Kidney tubule cell (primary cell): ENCODE results near the gene SLC2A13.

Experiments used
- DNase-seq: peaks from one replicate; pipeline ENCODE4 v3.0.0-alpha.2; 2018; ENCODE audit warnings: low spot score

Gene SLC2A13

GRCh38 chr12:40105515-40106201, at the start of gene SLC2A13:
SLC2A13 (minus strand) TSS chr12:40106081; CDS start chr12:40105808, 273 bp downstream.
- peak; percentile 77 for DNase-seq

GRCh38 chr12:40154381-40154780, 48.5 kb upstream of the SLC2A13 start:
- DNase-seq, result no peak

GRCh38 chr12:40153432-40153831, 47.6 kb upstream of the SLC2A13 start:
- peak; percentile 49 for DNase-seq

GRCh38 chr12:40152783-40153383, 47.0 kb upstream of the SLC2A13 start:
- peak; percentile 61 for DNase-seq

- DNase-seq, result peak; percentile 33
These were observed 43.9 kb upstream of the SLC2A13 start for GRCh38 chr12:40149673-40150260.

- no peak for DNase-seq
These were observed 41.2 kb upstream of the SLC2A13 start for GRCh38 chr12:40146800-40147797.

GRCh38 chr12:40145896-40146295, 40.0 kb upstream of the SLC2A13 start:
- DNase-seq, result no peak

- no peak for DNase-seq
These were observed 38.1 kb upstream of the SLC2A13 start for GRCh38 chr12:40144023-40144422.

GRCh38 chr12:40142001-40142744, 36.3 kb upstream of the SLC2A13 start:
- DNase-seq, result peak; percentile 64

- no peak for DNase-seq
These were observed 32.6 kb upstream of the SLC2A13 start for GRCh38 chr12:40138526-40138925.

- peak; percentile 9 for DNase-seq
These were observed 31.4 kb upstream of the SLC2A13 start for GRCh38 chr12:40137252-40137651.

GRCh38 chr12:40127408-40127807, 21.5 kb upstream of the SLC2A13 start:
- DNase-seq, result no peak

GRCh38 chr12:40123496-40123895, 17.6 kb upstream of the SLC2A13 start:
- DNase-seq, result no peak

GRCh38 chr12:40122842-40123241, 17.0 kb upstream of the SLC2A13 start:
- DNase-seq, result no peak

- DNase-seq, result no peak
These were observed 11.9 kb upstream of the SLC2A13 start for GRCh38 chr12:40117818-40118217.

- DNase-seq, result peak; percentile 24
These were observed 4.7 kb upstream of the SLC2A13 start for GRCh38 chr12:40110586-40110985.

GRCh38 chr12:40107803-40108620, 2.1 kb upstream of the SLC2A13 start:
- DNase-seq, result no peak

GRCh38 chr12:40107098-40107802, 1.4 kb upstream of the SLC2A13 start:
- DNase-seq, result peak; percentile 80

- no peak for DNase-seq
These were observed 774 bp upstream of the SLC2A13 start for GRCh38 chr12:40106655-40107054.

GRCh38 chr12:40106202-40106533, 287 bp upstream of the SLC2A13 start:
- DNase-seq, result no peak
